Right lobe of liver (tissue), 6 donors: ENCODE measurements around the gene GBP3. TPM values are rescaled to one million over a fixed set of nuclear protein-coding genes. Genes with fewer than 3 reads are reported as not detected.
"Not testable (repeated sequence)": the region's sequence is repeated elsewhere in the genome, so short reads cannot be mapped to it uniquely, and the experiment has no call there.

Source experiments
- ATAC-seq, 4 donors: fragments of 200-7000 bp; cut with Tn5 transposase; one replicate each; pipeline ENCODE4 v1.9.1; 2020; ENCODE audit warnings: mild to moderate bottlenecking in 4 of 4, moderate library complexity in 4 of 4
- DNase-seq, 3 donors: peaks; one replicate each; pipeline ENCODE4 v3.0.0-alpha.2; 2020
- H3K27ac ChIP-seq, 3 donors: fragments of 200-600 bp; one replicate each; pipeline ENCODE4 v1.8.0; 2022
- H3K27me3 ChIP-seq, 2 donors: fragments of 200-600 bp; one replicate each; pipeline ENCODE4 v1.8.0; 2022
- H3K36me3 ChIP-seq, 4 donors: fragments of 200-600 bp; sonication (generic) in 1 of 4; one replicate each; pipeline versions ENCODE4 v1.5.1 to v1.8.0; 2017 to 2022; ENCODE audit warnings: control low read depth in 1 of 4
- H3K4me1 ChIP-seq, 4 donors: fragments of 200-600 bp; sonication (generic) in 1 of 4; one replicate each; pipeline versions ENCODE4 v1.5.1 to v1.8.0; 2017 to 2022; ENCODE audit warnings: control low read depth in 1 of 4
- H3K4me3 ChIP-seq, 3 donors: fragments of 200-600 bp; one replicate each; pipeline ENCODE4 v1.8.0; 2022
- H3K9me3 ChIP-seq, 4 donors: fragments of 200-600 bp; sonication (generic) in 1 of 4; one replicate each; pipeline versions ENCODE4 v1.5.1 to v1.8.0; 2017 to 2022; ENCODE audit warnings: control low read depth in 1 of 4
- POLR2A ChIP-seq: fragments of 450-650 bp; IDR thresholded peaks from one replicate; pipeline ENCODE4 v1.6.1; 2017; ENCODE audit warnings: antibody characterized with exemption, mild to moderate bottlenecking
- WGBS: methylation state at CpG from one replicate; pipeline ENCODE4 v1.1.6; 2018; ENCODE audit warnings: low coverage, low lambda C conversion rate; ENCODE audit not compliant: insufficient coverage; ENCODE audit errors: missing lambda C conversion rate; 5-methylcytosine and 5-hydroxymethylcytosine counted together
- intact Hi-C, 2 donors: fragments of 100-400 bp; cut with DNase I; formaldehyde crosslinking; loops; one replicate each; pipeline versions ENCODE4 v1.11.2 to v1.14.1; 2022
- total RNA-seq, 6 experiments: library from RNA; depleted of rRNA in 2 of 6; stranded (reverse); fragments of >200 nt in 2 of 6; fragmentation: NEBNext Ultra II Directional in 3 of 6; extraction: Animal tissue kit (Norgen Biotek cat#: 25700) in 3 of 6; gene quantifications; one replicate each; pipeline versions ENCODE4 v1.1.0 to v1.2.4, GENCODE V29; 2016 to 2023
- TF ChIP-seq, protein P1 (sequence below), 4 donors: fragments of 200-600 bp in 3 of 4; fragments of 450-650 bp in 1 of 4; IDR thresholded peaks; one replicate each; pipeline versions ENCODE4 v1.5.1 to v1.8.0; 2016 to 2022; ENCODE audit warnings: antibody characterized with exemption in 4 of 4, mild to moderate bottlenecking in 2 of 4
- donor health status: DM: no; HTN: yes; CAD: no.
- donor health status: DM: no; HTN: no; CAD: no.
- donor health status: DM: no; HTN: no; CAD: no.
- donor health status: DM: no; HTN: yes; CAD: no.
- donor health status: DM: no; HTN: yes; CAD: no.

GBP3 gene
- total RNA-seq, 6 experiments from 2014 or later, result 4.3 to 24.6 (median 11.7) TPM

DNA sequence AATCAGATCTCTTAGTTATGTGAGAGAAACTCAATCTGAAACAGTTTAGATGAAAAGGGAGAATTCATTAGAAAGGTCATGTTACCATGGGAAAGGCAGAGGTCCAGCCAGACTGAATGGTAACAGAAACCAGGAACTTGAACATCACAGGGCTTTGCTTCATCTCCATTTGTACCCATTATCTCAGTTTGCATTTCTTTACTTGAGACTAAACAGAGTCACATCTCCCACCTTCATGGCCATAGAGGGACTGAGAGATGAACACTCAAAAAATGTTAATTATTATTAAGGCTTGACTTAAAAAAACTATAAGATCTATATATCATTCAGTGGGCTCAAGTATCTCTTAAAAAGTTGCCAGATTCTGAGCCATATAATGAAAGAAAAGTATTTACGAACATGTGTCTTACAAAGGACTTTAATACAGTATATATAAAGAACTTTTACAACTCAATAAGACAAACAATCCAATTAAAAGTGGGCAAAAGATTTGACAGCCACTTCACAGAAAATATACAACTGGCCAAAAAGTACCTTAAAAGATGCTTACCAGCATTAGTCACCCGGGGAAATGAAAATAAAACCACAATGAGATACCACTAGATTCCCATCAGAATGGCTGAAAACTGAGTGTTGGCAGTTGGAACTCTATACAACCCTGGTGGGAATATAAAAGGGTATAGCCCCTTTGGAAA, 43.5 kb downstream of the GBP3 start:
- Histone ChIP-seq H3K4me3 (no peak overlapping the region), H3K27ac (no peak overlapping the region), H3K4me1 (peaks cover 0 to 24% (median 2%) of the 10 kb centered on the region in 4 donors), H3K36me3 (peaks cover 0 to 5% (median 0%) of the 10 kb centered on the region in 4 donors), H3K27me3 (no peaks in the 10 kb centered on the region), H3K9me3 (no peaks in the 10 kb centered on the region)
- intact Hi-C loops, result no loop called here
- TF ChIP-seq POLR2A, result no peak
- TF ChIP-seq, protein P1, sequence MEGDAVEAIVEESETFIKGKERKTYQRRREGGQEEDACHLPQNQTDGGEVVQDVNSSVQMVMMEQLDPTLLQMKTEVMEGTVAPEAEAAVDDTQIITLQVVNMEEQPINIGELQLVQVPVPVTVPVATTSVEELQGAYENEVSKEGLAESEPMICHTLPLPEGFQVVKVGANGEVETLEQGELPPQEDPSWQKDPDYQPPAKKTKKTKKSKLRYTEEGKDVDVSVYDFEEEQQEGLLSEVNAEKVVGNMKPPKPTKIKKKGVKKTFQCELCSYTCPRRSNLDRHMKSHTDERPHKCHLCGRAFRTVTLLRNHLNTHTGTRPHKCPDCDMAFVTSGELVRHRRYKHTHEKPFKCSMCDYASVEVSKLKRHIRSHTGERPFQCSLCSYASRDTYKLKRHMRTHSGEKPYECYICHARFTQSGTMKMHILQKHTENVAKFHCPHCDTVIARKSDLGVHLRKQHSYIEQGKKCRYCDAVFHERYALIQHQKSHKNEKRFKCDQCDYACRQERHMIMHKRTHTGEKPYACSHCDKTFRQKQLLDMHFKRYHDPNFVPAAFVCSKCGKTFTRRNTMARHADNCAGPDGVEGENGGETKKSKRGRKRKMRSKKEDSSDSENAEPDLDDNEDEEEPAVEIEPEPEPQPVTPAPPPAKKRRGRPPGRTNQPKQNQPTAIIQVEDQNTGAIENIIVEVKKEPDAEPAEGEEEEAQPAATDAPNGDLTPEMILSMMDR (IDR thresholded peaks at IDR 0.05), result no peak
- ATAC-seq (no peak), DNase-seq (no peak)
- 74% methylated on average over 2 of the region's 2 CpGs for WGBS

DNA sequence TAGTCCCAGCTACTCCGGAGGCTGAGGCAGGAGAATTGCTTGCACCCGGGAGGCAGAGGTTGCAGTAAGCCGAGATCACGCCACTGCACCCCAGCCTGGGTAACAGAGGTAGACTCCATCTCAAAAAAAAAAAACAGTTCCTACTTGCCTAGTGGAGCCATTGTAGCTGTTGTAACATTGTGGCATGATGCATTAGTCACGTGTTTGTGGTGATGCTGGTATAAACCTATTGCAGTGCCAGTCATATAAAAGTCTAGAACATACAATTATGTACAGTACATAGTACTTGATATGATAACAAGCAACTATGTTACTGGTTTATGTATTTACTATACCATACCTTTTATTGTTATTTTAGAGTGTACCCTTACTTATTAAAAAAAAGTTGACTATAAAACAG, 46.4 kb downstream of the GBP3 start:
- TF ChIP-seq, protein P1 (IDR thresholded peaks at IDR 0.05), result no peak
- no peak for TF ChIP-seq POLR2A
- DNase-seq (no peak), ATAC-seq (no peak)
- no peaks in the 10 kb centered on the region for H3K27me3 ChIP-seq
- WGBS, result 87% methylated on average over 2 of the region's 5 CpGs
- H3K9me3 ChIP-seq, result no peaks in the 10 kb centered on the region
- intact Hi-C loops, result no loop called here
- no peak overlapping the region for H3K27ac ChIP-seq
- peaks cover 0 to 7% (median 0%) of the 10 kb centered on the region in 4 donors for H3K4me1 ChIP-seq
- H3K4me3 ChIP-seq, result no peak overlapping the region
- H3K36me3 ChIP-seq, result no peaks in the 10 kb centered on the region

DNA sequence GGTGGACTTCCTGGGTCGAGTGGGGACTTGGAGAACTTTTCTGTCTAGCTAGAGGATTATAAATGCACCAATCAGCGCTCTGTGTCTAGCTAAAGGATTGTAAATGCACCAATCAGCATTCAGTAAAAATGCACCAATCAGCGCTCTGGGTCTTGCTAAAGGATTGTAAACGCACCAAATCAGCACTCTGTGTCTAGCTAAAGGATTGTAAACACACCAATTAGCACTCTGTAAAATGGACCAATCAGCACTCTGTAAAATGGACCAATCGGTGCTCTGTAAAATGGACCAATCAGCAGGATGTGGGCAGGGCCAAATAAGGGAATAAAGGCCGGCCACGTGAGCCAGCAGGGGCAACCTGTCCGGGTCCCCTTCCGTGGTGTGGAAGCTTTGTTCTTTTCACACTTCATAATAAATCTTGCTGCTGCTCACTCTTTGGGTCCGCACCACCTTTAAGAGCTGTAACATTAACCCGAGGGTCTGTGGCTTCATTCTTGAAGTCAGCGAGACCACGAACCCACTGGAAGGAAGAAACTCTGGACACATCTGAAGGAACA, 48.0 kb downstream of the GBP3 start:
- WGBS, result 76% methylated on average over 8 of the region's 13 CpGs
- H3K27me3 ChIP-seq, H3K4me3 ChIP-seq, H3K27ac ChIP-seq, ATAC-seq, DNase-seq, H3K36me3 ChIP-seq, intact Hi-C loops, H3K9me3 ChIP-seq, H3K4me1 ChIP-seq: not testable (repeated sequence)

DNA sequence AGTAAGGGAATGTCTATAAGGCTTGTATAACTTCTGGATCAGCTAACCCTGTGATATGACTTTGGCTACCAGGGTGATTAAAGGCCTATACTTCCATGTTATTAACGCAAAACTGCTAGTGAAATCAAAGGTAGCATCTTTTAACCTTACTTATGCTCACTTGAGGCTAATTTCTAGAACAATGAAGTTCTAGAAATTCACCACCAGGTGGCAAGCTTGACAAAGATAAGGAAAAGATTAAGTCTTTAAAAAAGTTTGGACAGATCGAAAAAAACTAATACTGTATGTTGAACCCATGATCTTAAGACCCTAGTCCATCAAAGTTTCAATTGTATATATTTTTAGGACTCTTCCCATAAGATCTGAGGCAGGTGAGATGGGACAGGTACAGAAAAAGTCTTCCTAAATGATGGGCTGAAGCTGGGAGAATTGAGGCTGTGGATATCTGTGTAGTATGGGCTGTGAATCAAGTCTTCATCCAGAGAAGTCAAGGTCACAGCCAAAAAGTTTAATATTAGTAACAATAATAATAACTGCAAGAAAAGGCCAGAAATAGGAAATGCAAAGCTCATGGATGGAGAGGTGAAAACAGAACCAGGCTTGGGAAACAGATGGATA, 49.0 kb downstream of the GBP3 start:
- intact Hi-C loops, result no loop called here
- ATAC-seq, result peak; percentile 25 to 64 (median 54)
- WGBS, result 30% methylated on average over 2 of the region's 2 CpGs

More for the DNA sequence above, 49.0 kb downstream of the GBP3 start:
- DNase-seq, result no peak
- no peak overlapping the region for H3K4me3 ChIP-seq
- no peak overlapping the region for H3K27ac ChIP-seq
- no peaks in the 10 kb centered on the region for H3K27me3 ChIP-seq
- H3K36me3 ChIP-seq, result no peaks in the 10 kb centered on the region
- no peak for TF ChIP-seq POLR2A
- TF ChIP-seq, protein P1 (IDR thresholded peaks at IDR 0.05), result peak; percentile 56 to 65 (median 60)
- no peaks in the 10 kb centered on the region for H3K9me3 ChIP-seq
- H3K4me1 ChIP-seq, result no peaks in the 10 kb centered on the region
